Transverse colon (tissue), 4 donors: ENCODE data around the gene ENO2. TPM values are rescaled to one million over a fixed set of nuclear protein-coding genes. Genes with fewer than 3 reads are reported as not detected.

Experiments used
- DNase-seq: peaks from one replicate; pipeline ENCODE4 v3.0.0-alpha.2; 2019
- H3K27ac ChIP-seq, 4 donors: fragments of 200-600 bp; sonication (generic); 2 replicates each; pipeline ENCODE4 v1.5.1; 2016 to 2018; ENCODE audit warnings: inconsistent platforms in 4 of 4
- H3K27me3 ChIP-seq: fragments of 200-600 bp; sonication (generic); 2 replicates; pipeline ENCODE4 v1.5.1; 2017; ENCODE audit warnings: inconsistent platforms
- H3K36me3 ChIP-seq, 4 donors: fragments of 200-600 bp; sonication (generic); 2 replicates each; pipeline ENCODE4 v1.5.1; 2017 to 2019; ENCODE audit warnings: inconsistent platforms in 4 of 4
- H3K4me1 ChIP-seq, 4 donors: fragments of 200-600 bp; sonication (generic); 2 replicates each; pipeline ENCODE4 v1.5.1; 2017 to 2020; ENCODE audit warnings: inconsistent platforms in 4 of 4
- H3K4me3 ChIP-seq, 4 donors: fragments of 200-600 bp; sonication (generic); 1 replicate in 1 of 4; 2 replicates in 3 of 4; pipeline versions ENCODE4 v1.5.1 to v1.6.1; 2017 to 2019; ENCODE audit warnings: inconsistent platforms in 4 of 4
- H3K9me3 ChIP-seq, 2 donors: fragments of 200-600 bp; sonication (generic); 2 replicates each; pipeline ENCODE4 v1.5.1; 2017 to 2019; ENCODE audit warnings: inconsistent platforms in 2 of 2
- EP300 ChIP-seq: sonication (generic); formaldehyde crosslinking; IDR thresholded peaks from one replicate; pipeline ENCODE4 v1.6.1; 2017; ENCODE audit warnings: antibody characterized with exemption, low read depth
- POLR2A ChIP-seq: fragments of 450-650 bp; IDR thresholded peaks from one replicate; pipeline ENCODE4 v1.6.1; 2016; ENCODE audit warnings: antibody characterized with exemption, mild to moderate bottlenecking, moderate library complexity
- POLR2AphosphoS5 ChIP-seq, 3 donors: sonication (generic); formaldehyde crosslinking; IDR thresholded peaks; one replicate each; pipeline ENCODE4 v1.6.1; 2016; ENCODE audit warnings: antibody characterized with exemption in 3 of 3
- WGBS, 2 donors: methylation state at CpG; one replicate each; pipeline ENCODE4 v1.1.5; 2018; ENCODE audit warnings: low coverage in 1 of 2; 5-methylcytosine and 5-hydroxymethylcytosine counted together
- in situ Hi-C, 4 donors: fragments of 200-750 bp; cut with MboI; loops; one replicate each; pipeline versions ENCODE4 v1.15.0 to v1.15.1; 2017; ENCODE audit warnings: low sequenced_read_pairs in 3 of 4, low pct_ligation_motif_present in 1 of 4, low pct_unique_long_range_greater_than_20kb in 1 of 4
- intact Hi-C: fragments of 100-400 bp; cut with DNase I; formaldehyde crosslinking; loops from one replicate; pipeline ENCODE4 v1.15.1; 2023; ENCODE audit warnings: low total_unique reads
- total RNA-seq, 4 donors: library from RNA; depleted of rRNA; stranded (reverse); fragments of >200 nt; gene quantifications; one replicate each; pipeline ENCODE4 v1.1.0, GENCODE V29; 2016
- TF ChIP-seq, protein P1 (sequence below), 5 experiments: fragments of 200-600 bp in 3 of 5; fragments of 450-650 bp in 2 of 5; sonication (generic) in 3 of 5; IDR thresholded peaks; 1 replicate in 2 of 5; 2 replicates in 3 of 5; pipeline ENCODE4 v1.5.1; 2016 to 2017; ENCODE audit warnings: antibody characterized with exemption in 5 of 5, inconsistent platforms in 3 of 5, mild to moderate bottlenecking in 2 of 5, moderate library complexity in 1 of 5

Gene ENO2
- total RNA-seq, 4 donors from 2014 or later, result 7.2 to 14.1 (median 9.6) TPM

DNA sequence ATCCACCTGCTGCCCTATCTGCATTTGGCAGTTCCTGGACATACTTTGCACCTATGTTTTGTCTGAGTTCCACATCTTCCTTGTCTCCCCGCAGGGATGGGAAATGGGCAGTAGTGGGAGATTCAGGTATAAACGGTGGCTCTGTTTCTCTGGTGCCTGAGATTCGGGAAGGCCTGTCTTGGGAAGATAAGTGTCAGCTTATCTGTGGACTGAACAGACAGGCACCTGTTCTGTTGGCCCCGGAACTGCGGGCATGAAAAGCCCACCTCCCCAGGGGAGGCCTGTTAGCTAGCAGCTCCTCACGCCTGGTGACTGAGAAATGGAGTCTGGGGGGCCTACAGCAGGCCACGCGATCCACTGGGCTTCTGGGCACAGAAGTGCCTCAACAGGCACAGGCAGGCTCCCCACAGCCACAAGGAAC is 50.2 kb downstream of the ENO2 start:
- peaks cover 0 to 18% (median 9%) of the 10 kb centered on the region in 4 donors for H3K36me3 ChIP-seq
- H3K4me1 ChIP-seq, result peaks cover 34 to 74% (median 55%) of the 10 kb centered on the region in 4 donors
- intact Hi-C loops (loop anchor here (2.0 to 10.0 kb wide), 2 partner anchors 40 to 140 kb away; partner anchors contain the start of gene C1RL), in situ Hi-C loops (no loop called here)
- no peaks in the 10 kb centered on the region for H3K27me3 ChIP-seq
- H3K27ac ChIP-seq, result peak overlapping the region; percentile 89 to 95 (median 94)
- H3K4me3 ChIP-seq, result peak overlapping the region in 2 of 4 donors; percentile 54 to 62
- 41% methylated on average over 8 of the region's 8 CpGs; no CpG with 5 or more reads in 1 of the 2 donors for whole genome bisulfite sequencing, 2 donors
- H3K9me3 ChIP-seq, result no peaks in the 10 kb centered on the region
- TF ChIP-seq POLR2A (no peak), POLR2AphosphoS5 (IDR thresholded peaks at IDR 0.05) (no peak), EP300 (no peak)
- TF ChIP-seq, protein P1, sequence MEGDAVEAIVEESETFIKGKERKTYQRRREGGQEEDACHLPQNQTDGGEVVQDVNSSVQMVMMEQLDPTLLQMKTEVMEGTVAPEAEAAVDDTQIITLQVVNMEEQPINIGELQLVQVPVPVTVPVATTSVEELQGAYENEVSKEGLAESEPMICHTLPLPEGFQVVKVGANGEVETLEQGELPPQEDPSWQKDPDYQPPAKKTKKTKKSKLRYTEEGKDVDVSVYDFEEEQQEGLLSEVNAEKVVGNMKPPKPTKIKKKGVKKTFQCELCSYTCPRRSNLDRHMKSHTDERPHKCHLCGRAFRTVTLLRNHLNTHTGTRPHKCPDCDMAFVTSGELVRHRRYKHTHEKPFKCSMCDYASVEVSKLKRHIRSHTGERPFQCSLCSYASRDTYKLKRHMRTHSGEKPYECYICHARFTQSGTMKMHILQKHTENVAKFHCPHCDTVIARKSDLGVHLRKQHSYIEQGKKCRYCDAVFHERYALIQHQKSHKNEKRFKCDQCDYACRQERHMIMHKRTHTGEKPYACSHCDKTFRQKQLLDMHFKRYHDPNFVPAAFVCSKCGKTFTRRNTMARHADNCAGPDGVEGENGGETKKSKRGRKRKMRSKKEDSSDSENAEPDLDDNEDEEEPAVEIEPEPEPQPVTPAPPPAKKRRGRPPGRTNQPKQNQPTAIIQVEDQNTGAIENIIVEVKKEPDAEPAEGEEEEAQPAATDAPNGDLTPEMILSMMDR (IDR thresholded peaks at IDR 0.05), result no peak
- DNase-seq, result no peak

- peaks cover 0 to 18% (median 9%) of the 10 kb centered on the region in 4 donors for H3K36me3 ChIP-seq
- DNase-seq, result peak; percentile 95
- H3K9me3 ChIP-seq, result no peaks in the 10 kb centered on the region
- WGBS, 2 donors, result 10 to 44% methylated on average over 2 to 11 of the region's 12 CpGs
- intact Hi-C loops (loop anchor here (2.0 to 10.0 kb wide), 2 partner anchors 40 to 140 kb away; partner anchors contain the start of gene C1RL), in situ Hi-C loops (no loop called here)
- peak overlapping the region in 2 of 4 donors; percentile 54 to 62 for H3K4me3 ChIP-seq
- TF ChIP-seq POLR2A, result peak; percentile 59
- peak; percentile 35 to 84 (median 72) for TF ChIP-seq POLR2AphosphoS5 (IDR thresholded peaks at IDR 0.05)
- TF ChIP-seq EP300, result no peak
- TF ChIP-seq, protein P1 (IDR thresholded peaks at IDR 0.05), result peak; percentile 81 to 98 (median 91)
- no peaks in the 10 kb centered on the region for H3K27me3 ChIP-seq
- H3K27ac ChIP-seq, result peak overlapping the region; percentile 89 to 95 (median 94)
- H3K4me1 ChIP-seq, result peaks cover 34 to 71% (median 57%) of the 10 kb centered on the region in 4 donors
Measured at GRCh38 chr12:6965026-6965661, 50.8 kb downstream of the ENO2 start.

GRCh38 chr12:6965714-6966113 is 51.3 kb downstream of the ENO2 start:
- Histone ChIP-seq H3K36me3 (peaks cover 0 to 18% (median 9%) of the 10 kb centered on the region in 4 donors), H3K27me3 (no peaks in the 10 kb centered on the region), H3K9me3 (no peaks in the 10 kb centered on the region), H3K4me1 (peaks cover 28 to 65% (median 51%) of the 10 kb centered on the region in 4 donors), H3K4me3 (peak overlapping the region in 1 of 4 donors; percentile 2), H3K27ac (peak overlapping the region; percentile 89 to 95 (median 94))
- DNase-seq, result no peak
- in situ Hi-C loops, result no loop called here
- 48% methylated on average over 4 of the region's 4 CpGs; no CpG with 5 or more reads in 1 of the 2 donors for WGBS, 2 donors
- TF ChIP-seq POLR2A, result no peak
- TF ChIP-seq, protein P1 (IDR thresholded peaks at IDR 0.05), result no peak
- no peak for TF ChIP-seq POLR2AphosphoS5 (IDR thresholded peaks at IDR 0.05)
- no peak for TF ChIP-seq EP300
- intact Hi-C loops, result loop anchor here (2.0 to 10.0 kb wide), 2 partner anchors 41 to 139 kb away; partner anchors contain the start of gene C1RL

DNA sequence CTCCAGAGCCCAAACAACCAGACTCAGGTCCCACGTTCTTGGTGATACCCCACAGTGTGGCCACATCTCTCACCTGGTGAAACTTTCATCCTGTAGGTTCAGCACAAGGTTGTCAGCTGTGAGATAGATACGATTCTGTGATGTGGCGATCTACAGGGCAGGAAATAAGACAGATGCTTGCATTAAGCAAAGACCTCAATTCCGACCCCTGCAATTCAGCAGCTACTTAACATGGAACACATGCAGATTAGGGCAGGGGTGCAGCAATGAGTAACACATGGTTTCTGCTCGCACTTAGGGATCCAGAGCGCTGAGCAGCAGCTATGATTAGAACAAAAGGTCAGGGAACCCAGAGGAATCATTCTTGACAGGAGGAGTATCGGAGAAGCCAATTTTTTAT is 52.0 kb downstream of the ENO2 start:
- Histone ChIP-seq H3K4me1 (peaks cover 26 to 61% (median 46%) of the 10 kb centered on the region in 4 donors), H3K9me3 (no peaks in the 10 kb centered on the region), H3K27me3 (no peaks in the 10 kb centered on the region), H3K27ac (peak overlapping the region; percentile 89 to 95 (median 94)), H3K36me3 (peaks cover 0 to 18% (median 9%) of the 10 kb centered on the region in 4 donors), H3K4me3 (no peak overlapping the region)
- TF ChIP-seq POLR2AphosphoS5 (IDR thresholded peaks at IDR 0.05), result no peak
- TF ChIP-seq POLR2A, result no peak
- TF ChIP-seq EP300, result no peak
- TF ChIP-seq, protein P1 (IDR thresholded peaks at IDR 0.05), result no peak
- no peak for DNase-seq
- intact Hi-C loops (loop anchor here (10.0 kb wide), 1 partner anchor 138 kb away; the partner anchor contains the start of gene C1RL), in situ Hi-C loops (no loop called here)
- 59 to 62% methylated on average over 4 to 7 of the region's 7 CpGs for WGBS, 2 donors
